Fibroblast of skin of abdomen (primary cell): ENCODE data around the gene TFF2.

ENCODE experiments used
- DNase-seq: peaks from one replicate; pipeline ENCODE4 v3.0.0-alpha.2; 2013

Gene TFF2

DNA sequence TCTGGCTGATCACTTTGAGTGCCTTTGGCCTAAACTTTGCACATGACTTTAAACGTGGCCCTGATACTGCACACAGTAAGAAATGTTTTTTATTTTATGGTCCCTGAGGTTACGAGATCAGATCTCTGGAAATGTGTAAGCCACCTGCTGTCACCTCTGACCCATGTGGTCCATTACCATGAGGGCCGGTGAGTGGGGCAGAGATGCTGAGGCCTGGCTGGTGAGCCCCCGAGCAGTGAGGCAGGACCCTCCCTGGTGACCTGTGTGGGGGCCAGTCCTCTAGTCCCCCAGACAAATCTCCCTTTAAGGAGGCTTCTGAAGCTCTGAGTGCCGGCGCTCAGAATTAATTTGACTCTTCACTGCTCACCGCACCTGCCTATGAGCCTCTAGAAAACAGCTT is 48.0 kb downstream of the TFF2 start:
- no peak for DNase-seq

DNA sequence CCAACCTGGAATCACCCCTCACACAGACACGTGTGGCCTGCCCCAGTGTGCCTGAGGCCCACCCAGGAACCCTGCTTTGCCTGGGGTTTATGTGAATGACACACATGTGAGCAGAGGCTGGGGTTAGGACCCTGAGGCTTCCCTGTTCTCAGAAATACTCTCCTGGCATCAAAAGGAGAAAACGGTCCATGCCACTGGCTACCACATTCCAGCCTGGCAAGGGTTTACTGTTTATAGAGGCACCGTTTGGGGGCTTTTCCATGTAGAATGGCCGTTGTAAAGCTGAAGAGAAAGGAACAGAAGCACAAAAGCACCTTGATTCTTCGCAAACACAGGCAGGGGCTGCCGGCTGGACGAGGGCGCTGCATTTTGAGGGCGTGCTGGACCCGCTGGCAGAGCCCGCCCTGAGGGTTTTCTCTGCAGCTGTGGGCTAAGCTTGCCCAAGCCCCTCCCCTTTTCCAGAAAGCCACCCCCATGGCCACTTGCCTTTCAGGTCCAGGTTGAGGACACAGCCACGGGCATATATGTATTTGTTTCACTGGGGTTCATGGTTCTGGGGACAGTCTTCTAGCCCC is 48.6 kb downstream of the TFF2 start:
- no peak for DNase-seq

GRCh38 chr21:42301371-42302075 is 49.3 kb downstream of the TFF2 start:
- DNase-seq, result no peak

GRCh38 chr21:42300956-42301355 is 49.8 kb downstream of the TFF2 start:
- no peak for DNase-seq

DNA sequence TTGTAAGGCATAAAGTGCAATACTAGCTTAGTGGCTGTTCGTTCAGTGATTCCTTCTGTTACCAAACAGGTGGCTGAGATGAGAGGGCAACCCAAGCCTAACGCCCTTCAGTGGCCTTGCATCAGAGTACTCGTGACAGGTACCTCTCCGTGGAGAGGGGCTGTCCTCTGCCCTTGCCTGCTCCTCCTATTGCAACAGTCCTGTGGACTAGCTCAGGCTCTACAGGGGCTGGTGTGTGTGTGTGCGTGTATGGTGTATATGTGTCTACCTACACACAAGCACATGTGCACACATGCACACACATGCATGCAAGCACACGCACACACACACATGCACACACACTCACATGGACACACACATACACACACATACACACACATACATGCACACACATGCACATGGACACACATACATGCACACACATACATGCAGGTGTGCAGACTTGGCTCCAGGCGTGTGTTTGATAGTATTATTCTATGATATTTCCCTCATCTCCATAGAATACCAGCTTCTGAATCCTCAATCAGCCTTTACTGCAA is 50.7 kb downstream of the TFF2 start:
- DNase-seq, result no peak

GRCh38 chr21:42299324-42300044 is 51.3 kb downstream of the TFF2 start:
- DNase-seq, result no peak

GRCh38 chr21:42298657-42299056 is 52.1 kb downstream of the TFF2 start:
- DNase-seq, result no peak

GRCh38 chr21:42298237-42298636 is 52.6 kb downstream of the TFF2 start:
- DNase-seq, result no peak

DNA sequence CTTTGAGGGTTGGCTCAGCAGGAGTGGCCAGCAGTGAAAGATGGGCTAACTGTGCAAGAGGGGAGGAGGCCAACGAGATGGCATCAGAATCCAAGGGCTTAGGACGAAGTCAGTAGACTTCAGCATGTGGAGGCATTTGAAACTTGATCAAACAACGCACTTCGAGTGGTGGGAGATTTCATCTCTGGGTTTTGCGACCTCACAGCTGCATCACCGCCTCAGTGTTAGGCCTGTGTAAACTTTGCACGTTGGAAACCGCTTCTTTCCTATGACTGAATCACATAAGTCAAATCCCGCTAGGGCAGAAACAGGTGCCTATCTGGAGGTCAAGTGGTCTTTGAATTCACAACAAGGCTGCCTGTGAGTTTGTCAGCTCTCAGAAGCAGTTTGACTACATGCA is 53.4 kb downstream of the TFF2 start:
- no peak for DNase-seq

DNA sequence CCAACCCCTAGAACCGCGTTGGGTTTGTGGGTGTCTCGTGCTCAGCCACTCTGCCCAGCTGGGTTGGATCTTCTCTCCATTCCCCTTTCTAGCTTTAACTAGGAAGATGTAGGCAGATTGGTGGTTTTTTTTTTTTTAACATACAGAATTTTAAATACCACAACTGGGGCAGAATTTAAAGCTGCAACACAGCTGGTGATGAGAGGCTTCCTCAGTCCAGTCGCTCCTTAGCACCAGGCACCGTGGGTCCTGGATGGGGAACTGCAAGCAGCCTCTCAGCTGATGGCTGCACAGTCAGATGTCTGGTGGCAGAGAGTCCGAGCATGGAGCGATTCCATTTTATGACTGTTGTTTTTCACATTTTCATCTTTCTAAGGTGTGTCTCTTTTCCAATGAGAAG is 54.3 kb downstream of the TFF2 start:
- no peak for DNase-seq
